ENCODE measurements around the gene TUT1.

TUT1 gene, protein sequence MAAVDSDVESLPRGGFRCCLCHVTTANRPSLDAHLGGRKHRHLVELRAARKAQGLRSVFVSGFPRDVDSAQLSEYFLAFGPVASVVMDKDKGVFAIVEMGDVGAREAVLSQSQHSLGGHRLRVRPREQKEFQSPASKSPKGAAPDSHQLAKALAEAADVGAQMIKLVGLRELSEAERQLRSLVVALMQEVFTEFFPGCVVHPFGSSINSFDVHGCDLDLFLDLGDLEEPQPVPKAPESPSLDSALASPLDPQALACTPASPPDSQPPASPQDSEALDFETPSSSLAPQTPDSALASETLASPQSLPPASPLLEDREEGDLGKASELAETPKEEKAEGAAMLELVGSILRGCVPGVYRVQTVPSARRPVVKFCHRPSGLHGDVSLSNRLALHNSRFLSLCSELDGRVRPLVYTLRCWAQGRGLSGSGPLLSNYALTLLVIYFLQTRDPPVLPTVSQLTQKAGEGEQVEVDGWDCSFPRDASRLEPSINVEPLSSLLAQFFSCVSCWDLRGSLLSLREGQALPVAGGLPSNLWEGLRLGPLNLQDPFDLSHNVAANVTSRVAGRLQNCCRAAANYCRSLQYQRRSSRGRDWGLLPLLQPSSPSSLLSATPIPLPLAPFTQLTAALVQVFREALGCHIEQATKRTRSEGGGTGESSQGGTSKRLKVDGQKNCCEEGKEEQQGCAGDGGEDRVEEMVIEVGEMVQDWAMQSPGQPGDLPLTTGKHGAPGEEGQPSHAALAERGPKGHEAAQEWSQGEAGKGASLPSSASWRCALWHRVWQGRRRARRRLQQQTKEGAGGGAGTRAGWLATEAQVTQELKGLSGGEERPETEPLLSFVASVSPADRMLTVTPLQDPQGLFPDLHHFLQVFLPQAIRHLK

GRCh38 chr11:62591448-62592145 lies at the start of gene TUT1:
Gene TUT1 (minus strand): TSS chr11:62591523. CDS start chr11:62591485, 38 bp downstream.
- H3K9me3 Mint-ChIP-seq: no peaks in the 10 kb centered on the region
- peak within 1 kb of the TSS; percentile 99 for H3K4me3 Mint-ChIP-seq
- peaks cover 39% of the 10 kb centered on the region for H3K4me1 Mint-ChIP-seq
- no peak for TF ChIP-seq CTCF (IDR thresholded peaks at IDR 0.05)
- DNase-seq: peak; percentile 91
- peaks cover 32% of the 10 kb centered on the region for H3K36me3 Mint-ChIP-seq (ENCODE audit: low read depth)
- peak within 1 kb of the TSS; percentile 98 for H3K27ac Mint-ChIP-seq
- no peaks in the 10 kb centered on the region for H3K27me3 Mint-ChIP-seq (ENCODE audit: low read depth, poor library complexity)

DNA sequence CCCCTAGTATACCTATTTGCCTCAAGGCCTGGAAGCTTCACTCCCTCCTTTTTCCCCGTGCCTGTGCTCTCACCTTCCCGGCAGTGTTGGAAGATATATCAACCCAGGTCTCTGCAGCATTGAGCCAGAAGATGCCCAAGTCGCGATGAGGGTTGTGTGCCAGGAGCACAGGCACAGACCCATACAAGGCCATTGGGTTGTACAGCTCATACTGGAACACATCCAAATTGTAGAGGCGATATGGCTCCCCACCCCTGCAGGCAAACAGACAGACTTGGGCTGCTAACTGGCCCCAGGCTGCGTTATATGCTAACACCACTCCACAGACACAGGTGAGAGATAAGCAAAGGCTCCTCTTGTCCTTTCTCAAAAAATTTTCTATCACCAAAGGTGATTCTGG lies 41.2 kb upstream of the TUT1 start:
- DNase-seq: no peak
- Mint-ChIP-seq H3K9me3 (no peaks in the 10 kb centered on the region), H3K36me3 (ENCODE audit: low read depth) (peaks cover 81% of the 10 kb centered on the region), H3K4me1 (no peaks in the 10 kb centered on the region), H3K27me3 (ENCODE audit: low read depth, poor library complexity) (peaks cover 4% of the 10 kb centered on the region), H3K27ac (peak overlapping the region; percentile 55), H3K4me3 (no peak overlapping the region)
- no peak for TF ChIP-seq CTCF (IDR thresholded peaks at IDR 0.05)

DNA sequence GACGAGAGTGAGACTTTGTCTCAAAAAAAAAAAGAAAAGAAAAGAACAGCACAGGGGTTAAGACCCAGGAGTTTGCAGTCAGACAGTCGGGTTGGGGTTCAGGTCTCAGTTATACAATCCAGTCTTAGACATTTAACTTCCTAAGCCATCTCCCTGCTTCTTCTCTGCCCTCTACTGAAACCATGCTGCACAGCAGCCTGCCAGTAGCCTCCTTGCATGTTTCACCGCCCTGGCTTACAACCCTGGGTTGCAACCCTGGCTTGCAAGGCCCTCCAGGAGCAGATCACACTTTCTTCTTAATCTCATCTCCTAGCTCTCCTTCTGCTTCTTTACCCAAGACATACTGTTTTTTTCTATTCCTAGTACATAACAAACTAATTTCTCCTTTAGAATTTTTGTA lies 36.4 kb upstream of the TUT1 start:
- Mint-ChIP-seq H3K4me1 (no peaks in the 10 kb centered on the region), H3K9me3 (no peaks in the 10 kb centered on the region), H3K36me3 (ENCODE audit: low read depth) (peaks cover 72% of the 10 kb centered on the region), H3K4me3 (no peak overlapping the region), H3K27ac (no peak overlapping the region), H3K27me3 (ENCODE audit: low read depth, poor library complexity) (peaks cover 7% of the 10 kb centered on the region)
- no peak for DNase-seq
- TF ChIP-seq CTCF (IDR thresholded peaks at IDR 0.05): no peak

- H3K27ac Mint-ChIP-seq: peak overlapping the region; percentile 91
- H3K27me3 Mint-ChIP-seq (ENCODE audit: low read depth, poor library complexity): peaks cover 6% of the 10 kb centered on the region
- H3K4me1 Mint-ChIP-seq: peaks cover 27% of the 10 kb centered on the region
- TF ChIP-seq CTCF (IDR thresholded peaks at IDR 0.05): no peak
- H3K4me3 Mint-ChIP-seq: peak overlapping the region; percentile 68
- no peak for DNase-seq
- H3K9me3 Mint-ChIP-seq: no peaks in the 10 kb centered on the region
- peaks cover 32% of the 10 kb centered on the region for H3K36me3 Mint-ChIP-seq (ENCODE audit: low read depth)
Measured at GRCh38 chr11:62622476-62623089, 31.3 kb upstream of the TUT1 start.

GRCh38 chr11:62621567-62622470 lies 30.5 kb upstream of the TUT1 start, which contains the start of gene B3GAT3:
Gene B3GAT3 (minus strand): TSS chr11:62621986. CDS start chr11:62621947, 39 bp downstream.
- peak; percentile 98 for DNase-seq
- Mint-ChIP-seq H3K9me3 (no peaks in the 10 kb centered on the region), H3K36me3 (ENCODE audit: low read depth) (peaks cover 25% of the 10 kb centered on the region), H3K4me1 (peaks cover 27% of the 10 kb centered on the region), H3K27me3 (ENCODE audit: low read depth, poor library complexity) (peaks cover 6% of the 10 kb centered on the region), H3K27ac (peak within 1 kb of the TSS; percentile 99), H3K4me3 (peak within 1 kb of the TSS; percentile 96)
- no peak for TF ChIP-seq CTCF (IDR thresholded peaks at IDR 0.05)
